OCI-LY1 (cell line): ENCODE measurements around the gene COIL.

Source experiments
- CTCF ChIP-seq: fragments of 200-600 bp; sonication (generic), shearing (Covaris generic); IDR thresholded peaks from 2 replicates; pipeline ENCODE4 v1.5.1; 2017; ENCODE audit warnings: mild to moderate bottlenecking, antibody characterized with exemption, low read length, moderate library complexity, mixed read lengths
- EZH2 ChIP-seq: fragments of 200-600 bp; sonication (generic), shearing (Covaris generic); IDR thresholded peaks from 2 replicates; pipeline ENCODE4 v1.8.0; 2017; ENCODE audit warnings: borderline replicate concordance, mixed run types, mild to moderate bottlenecking, antibody characterized with exemption, low read length, moderate library complexity, mixed read lengths

- TF ChIP-seq EZH2 (no peak), CTCF (no peak)
These were observed 49.6 kb upstream of the COIL start for GRCh38 chr17:57010487-57010886.
